ENCODE measurements around the gene C1orf21.
A peak's percentile ranks its signal among the peaks of the same experiment; 100 is the strongest.

C1orf21 gene

DNA sequence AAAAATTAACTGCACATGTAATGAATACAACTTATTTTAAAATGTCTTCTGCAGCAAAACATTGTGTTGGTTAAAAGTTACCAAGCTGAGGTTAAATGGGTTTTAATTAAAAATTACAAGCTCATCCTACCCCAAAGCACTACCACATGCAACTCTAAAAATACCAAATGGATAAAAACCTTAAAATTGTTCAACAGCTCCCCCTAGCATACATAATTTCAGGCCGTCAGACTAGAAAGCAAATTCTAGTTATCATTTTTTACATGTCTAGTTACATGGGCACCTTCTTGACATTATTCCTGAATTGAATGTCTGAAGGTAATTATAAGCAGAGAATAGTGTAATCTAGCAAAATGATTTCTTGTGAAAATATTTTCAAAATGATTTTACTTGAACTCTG lies 176.5 kb downstream of the C1orf21 start:
- DNase-seq = peak; percentile 52

DNA sequence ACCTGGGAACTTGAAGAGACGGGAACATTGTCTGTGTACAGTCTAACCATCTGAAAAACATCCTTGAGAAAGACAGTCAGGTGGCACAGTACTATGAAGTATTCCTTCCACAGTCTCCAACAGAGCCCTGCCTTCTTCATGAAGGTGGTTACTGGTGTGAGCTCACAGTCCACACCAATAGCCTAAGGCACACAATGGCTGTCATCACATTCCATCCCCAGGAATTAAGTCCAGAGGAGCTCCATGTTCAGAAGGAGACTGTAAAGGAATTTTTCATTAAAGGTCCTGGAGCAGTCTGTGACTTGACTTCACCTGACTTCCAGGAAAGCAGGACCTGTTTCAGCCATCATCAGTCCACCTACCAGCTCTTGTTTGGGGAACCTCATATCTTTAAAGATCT lies 180.2 kb downstream of the C1orf21 start:
- no peak for DNase-seq

DNA sequence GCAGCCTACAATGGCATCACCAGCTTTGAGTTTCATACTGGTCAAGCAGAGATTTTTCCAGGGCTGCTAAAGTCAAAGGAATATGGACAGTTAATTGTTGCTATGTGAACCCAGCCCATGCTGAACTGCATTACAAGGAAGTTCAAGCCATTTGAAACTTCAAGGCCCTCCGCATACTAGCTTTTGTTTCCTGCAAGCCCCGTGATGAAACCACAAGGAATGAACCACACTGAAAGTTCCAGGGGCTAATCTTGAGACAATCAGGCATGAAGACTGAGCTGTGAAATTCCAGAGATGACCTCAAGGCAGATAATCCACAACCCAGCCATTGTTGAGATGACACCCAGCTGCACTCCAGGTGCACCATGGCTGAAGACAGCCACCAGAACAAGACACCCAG lies 180.8 kb downstream of the C1orf21 start:
- DNase-seq = peak; percentile 11

DNA sequence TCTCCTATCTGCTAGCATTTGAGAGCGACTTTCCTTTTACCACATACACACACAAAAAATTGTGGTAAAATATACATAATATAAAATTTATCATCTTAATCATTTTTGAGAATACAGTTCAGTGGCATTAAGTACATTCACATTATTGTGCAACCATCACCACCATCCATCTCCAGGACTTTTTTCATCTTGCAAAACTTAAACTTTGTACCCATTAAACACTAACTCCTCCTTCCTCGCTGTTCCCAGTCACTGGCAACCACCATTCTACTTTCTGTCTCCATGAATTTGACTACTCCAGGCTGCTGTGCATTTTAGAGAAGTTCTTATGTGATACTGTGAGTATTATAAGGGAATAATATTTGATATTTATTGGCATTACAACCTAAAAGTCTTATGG lies 181.3 kb downstream of the C1orf21 start:
- no peak for DNase-seq

DNA sequence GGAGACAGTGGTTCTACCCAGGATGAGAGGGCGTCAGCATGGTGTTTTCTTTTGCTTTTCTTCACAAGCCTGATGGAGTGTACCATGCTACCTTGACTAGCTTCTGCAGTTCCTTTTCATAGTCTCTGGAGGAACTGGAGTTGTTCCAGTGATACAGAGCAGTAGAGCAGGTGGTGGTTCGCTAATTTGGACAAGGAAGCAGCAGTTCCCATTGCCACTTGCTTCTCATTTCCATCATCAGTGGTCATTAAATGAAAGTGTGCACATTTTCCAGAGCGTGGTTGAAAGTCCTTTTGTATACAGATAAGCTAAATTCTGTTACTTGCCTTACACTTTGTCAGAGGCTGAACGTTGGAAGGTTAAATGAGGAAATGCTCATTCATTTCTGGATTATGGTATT lies 182.3 kb downstream of the C1orf21 start:
- DNase-seq = no peak

DNA sequence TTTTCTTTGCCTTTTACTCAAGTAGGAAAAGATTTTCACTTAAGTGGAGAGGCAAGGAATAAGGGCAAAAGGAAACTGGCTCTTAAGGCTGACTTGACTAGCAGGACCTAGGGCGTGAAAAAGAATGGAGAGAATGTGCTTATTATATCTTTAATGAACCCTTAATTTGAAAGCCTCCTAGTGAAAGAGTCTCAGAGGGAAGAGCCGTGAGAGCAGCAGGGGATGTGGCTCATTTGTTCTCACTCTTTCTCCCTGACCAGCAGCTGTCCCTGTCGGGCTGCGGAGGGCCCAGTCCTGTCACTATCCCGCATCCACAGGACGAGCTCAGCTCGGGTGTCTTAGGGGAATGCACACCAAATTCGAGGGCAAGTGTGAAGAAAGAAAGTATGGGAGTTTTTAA lies 187.8 kb downstream of the C1orf21 start:
- DNase-seq = no peak

DNA sequence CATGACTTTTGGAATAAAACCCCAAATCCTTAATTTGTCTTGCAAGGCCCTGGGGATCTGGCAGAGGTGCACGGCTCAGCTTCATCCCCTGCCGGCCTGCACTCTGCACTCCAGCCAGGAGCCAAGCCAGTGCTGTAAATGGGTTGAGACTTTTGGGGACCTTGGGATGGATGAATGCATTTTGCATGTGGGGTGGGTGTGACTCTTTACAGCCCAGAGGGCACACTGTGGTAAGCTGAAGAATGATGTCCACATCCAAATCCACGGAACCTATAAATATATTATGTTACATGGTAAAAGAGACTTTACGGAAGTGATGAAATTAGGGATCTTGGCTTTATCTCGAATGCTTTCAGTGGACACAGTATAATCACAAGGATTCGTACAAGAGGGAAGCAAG lies 190.0 kb downstream of the C1orf21 start:
- no peak for DNase-seq

DNA sequence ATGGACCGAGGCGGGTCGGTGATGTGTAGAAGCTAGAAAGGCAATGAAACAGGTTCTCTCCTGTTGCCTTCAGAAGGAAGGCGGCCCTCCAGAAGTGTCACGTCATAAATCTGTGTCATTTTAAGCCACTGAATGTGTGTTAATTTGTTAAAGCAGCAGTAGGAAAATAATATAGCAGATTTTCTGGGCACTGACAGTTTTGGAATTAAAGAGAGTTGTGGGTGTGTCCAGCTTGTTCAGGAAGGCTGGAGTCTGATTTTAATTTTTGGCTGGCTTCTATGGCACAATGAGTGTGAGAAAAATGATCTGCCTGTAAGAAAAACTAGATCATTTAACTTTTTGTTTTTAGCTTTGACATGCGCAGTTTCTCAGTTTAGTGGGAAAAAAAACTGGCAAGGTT lies 190.5 kb downstream of the C1orf21 start:
- DNase-seq = no peak

DNA sequence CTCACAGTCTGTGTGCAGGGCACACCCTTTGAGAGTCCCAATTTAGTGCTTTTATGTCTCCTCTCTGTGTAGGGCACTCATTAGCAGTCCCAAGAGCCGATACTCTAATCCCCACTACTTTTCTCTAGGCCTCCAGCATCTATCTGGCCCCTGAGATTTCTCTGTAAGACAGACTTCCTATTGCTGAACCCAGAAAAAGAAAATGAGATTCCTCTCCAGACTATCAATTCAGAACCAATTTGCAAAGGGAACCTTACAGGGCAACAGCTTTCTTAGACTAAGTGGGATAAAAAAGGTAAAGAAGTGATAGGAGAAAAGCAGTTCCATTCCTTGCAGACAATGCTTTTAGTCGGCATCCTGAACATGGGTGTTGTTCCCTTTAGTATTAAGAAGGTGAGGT lies 195.6 kb downstream of the C1orf21 start:
- no peak for DNase-seq

DNA sequence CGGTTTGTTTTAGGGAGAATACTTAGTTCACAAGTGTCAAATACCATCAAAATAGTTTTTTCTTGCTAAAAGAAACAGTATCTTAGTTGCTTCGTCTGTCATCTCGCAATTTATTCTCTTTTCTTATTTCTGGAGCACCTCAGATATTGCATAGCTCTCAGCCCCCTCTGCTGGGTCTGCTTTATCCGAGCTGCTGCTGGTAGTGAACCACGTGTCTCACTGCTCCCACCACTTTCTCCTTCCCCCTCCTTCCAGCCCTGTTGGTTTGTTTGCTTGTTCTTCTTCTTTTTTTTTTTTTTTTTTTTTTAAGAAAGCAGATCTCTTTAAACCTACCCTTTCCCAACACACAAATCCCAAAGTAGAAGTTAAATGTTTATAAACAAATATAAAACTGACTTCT lies 197.0 kb downstream of the C1orf21 start:
- peak; percentile 19 for DNase-seq

DNA sequence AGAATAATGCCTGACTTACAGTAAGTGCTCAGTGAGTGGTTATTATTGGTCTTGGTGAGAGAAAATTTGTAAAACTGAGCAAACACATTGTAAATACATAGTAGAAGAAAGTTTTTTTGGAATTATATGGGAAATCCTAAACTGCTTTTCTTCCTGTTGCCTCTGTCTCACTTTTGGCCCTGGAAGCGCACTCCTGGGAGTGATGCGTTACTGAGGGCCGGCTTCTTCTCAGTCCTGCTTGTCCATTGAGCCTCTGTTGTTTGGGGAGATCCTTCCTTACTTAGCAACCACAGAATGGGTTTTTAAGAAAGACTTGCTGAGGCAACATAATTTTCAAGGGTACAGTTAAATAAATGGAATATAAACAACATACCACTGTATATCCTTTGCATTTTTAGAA lies 201.9 kb downstream of the C1orf21 start:
- DNase-seq = no peak

DNA sequence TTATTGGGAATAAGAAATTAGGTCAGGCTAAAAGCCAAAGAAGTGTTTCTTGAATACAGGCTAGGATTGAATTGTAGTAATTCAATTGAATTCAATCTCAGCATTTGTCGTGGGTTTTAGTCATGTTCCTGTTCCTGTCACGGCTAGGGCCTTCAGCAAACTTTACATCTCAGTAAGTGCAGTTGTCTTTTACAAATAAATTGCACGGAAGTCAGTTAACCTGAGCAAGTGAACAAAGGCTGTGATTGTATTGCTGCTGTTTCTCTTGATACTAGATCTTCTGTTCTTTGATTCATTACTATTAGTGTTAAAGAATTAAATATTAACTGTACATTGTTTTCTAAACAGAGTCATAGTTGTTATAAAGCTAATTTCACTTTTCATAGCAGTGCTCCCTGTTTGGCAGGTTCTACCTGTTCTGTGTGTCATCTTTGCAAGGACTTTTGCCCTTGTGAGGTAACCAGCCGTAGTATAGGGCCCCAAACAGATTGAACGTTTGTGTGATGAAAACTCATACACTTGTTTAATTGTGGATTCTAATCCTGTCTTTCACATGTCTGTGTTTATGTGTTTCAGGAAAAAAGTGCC lies 203.4 kb downstream of the C1orf21 start:
- no peak for DNase-seq

DNA sequence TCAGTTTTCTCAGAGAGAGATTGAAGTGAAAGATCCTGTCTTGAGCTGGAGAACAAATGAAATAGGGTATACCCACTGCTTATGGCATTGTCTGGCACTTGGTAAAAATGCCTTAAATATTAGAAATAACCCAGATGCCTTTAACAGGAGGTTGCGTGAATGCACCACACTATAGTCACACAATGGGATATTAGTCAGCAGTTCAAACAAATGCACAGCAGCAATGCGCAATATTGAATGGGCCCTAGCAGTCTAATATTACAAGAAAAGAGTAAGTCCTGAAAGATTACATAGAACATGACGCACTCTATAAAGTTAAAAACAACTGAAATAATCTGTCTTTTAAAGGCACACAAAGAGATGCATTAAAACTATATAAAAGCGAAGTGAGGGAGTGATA lies 206.8 kb downstream of the C1orf21 start:
- DNase-seq = no peak

DNA sequence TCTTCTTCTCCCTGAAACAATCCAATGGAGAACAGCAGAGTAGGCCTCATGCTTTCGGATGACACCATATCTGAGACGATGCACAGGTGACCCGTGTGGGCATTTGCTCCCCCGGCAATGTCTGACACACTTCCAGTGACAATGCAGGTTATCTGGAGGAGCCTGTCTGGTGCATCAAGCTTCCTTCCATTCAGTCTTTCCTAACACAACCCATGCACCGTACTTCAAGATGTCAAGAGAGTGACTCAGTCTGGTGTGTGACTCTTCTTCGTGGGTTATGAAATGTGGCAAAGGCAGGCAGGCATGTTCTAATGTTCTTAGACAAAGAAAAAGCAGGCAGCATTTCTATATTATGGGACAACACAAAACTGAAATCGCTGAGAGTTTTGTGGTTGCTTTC lies 208.8 kb downstream of the C1orf21 start:
- DNase-seq = no peak

DNA sequence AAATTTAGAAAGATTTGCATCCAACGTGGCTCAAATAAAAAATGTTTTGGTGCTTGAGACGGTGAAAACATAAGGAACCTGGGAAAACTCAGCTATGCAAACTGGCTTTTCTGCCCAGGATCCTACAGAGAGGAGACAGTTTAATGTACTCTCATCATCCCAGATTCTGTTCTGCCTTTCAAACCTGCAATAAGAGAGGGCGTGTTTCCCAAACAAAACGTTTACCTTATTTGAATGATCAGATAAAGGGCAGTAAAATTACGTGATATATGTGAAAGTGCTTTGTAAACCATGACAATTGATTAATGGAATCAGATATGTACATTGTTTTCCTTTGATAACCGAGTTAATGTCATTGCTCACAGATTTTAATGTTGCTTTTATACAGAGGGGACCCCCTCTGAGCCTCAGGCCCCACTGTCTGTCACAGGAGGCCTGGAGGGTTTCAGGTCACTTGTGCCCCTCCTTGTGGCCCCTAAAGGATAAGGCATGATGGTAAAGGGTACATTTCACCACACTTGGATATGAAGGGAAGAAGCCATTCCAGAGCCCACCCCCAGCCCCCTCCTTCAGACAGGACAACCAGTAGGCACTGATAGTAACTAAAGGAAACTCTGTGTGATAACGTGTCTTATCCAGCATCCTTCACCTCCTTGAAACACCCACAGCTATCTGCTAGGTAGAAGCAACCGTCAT lies 210.3 kb downstream of the C1orf21 start:
- DNase-seq = peak; percentile 10

DNA sequence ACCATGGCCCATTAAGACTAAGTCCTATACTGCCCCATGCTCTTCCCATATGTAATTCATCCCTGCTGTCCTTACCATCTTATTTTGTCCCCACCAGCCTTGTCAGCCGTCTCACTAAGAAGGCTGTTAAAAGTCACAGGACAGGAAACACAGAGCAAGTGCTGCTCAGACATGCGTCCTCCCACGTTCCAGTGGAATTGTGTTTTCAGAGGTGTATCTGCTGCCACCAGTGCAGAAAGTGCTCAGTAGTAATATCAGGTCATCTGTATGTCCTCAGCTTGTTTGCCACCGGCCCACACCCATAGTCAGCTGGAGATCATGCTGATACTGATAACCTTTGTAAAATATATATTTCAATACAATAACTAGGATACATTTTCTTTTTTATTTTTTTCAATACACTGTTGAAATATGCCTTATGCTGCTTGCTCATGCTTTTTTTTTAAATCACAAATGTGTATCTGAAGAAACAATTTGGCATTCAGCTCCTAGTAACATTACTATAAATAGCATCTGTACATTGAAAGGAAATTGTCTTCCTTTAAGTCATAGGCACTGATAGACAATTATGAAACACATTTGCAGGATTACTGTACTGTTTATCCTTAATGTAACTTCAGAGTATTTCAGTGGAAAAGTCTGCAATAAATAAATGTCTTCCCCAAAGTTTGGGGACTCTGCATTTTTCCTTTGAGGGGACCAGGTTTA lies 211.0 kb downstream of the C1orf21 start:
- peak; percentile 35 for DNase-seq

DNA sequence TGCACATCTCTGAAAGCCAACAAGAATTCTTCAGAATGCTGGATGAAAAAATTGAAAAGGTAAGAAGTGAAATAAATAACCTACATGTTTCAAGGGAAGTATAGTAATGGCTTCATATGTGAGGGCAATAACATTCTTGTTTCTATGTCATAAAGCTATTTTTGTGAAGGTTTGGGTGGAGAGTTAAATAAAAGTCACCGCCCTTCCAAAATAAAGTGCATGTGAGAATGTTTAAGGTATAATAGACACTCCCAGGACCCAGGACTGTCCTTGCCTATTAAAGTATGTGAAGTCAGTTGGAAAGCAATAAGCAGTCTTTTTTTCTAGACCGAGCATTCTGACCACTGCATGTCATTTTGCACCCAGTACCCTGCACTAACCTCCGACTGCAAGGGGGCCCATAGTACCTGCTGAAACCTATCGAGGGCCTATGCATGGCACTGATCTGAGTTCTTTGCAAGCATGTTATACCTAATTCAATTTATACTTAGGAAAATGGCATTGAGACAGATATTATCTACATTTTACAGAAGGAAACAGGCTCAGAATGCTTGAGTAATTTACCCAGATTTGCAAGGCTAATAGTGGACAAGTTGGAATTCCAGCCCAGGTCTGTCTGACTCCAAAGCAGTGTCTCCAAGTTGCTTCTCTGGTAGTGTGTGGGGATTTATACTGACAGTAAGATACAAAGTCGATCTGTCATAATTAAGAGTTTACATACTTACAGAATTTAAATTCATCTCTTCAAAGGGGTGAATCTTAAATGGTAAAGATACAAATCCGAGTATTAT lies 211.8 kb downstream of the C1orf21 start:
- no peak for DNase-seq

DNA sequence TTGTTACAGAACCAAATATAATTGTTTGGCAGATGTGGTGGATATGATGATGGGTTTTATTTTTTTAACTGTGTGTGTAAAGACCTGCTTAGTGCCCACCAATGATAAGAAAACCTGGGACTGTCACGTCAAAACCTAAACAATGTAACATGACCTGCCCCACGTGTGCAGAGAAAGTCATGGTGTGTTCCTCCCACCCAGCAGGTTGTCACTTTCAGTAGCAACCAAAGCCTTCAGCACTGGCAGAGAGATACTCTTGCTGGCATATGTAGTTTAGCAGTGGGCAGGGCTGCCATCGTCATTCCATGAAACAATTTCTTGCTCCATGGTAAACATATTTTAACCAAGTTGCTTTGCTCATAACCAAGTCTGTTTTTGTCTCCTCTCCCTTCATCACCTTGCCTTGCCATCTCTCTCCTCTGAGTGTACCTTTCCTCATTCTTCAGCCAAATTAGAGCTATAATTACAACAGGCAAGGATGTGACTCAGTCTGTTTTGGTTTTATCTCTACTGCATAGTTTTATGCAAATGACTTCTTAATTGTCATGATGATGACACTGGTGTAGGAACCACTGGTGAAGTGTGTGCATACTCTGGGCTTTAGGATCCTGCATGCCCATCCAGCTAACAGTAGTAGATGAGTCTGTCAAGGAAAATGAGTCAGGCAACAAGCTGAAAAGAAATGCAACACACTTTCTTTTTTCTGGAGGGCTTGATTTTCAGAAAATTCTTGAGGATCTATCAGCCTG lies 217.5 kb downstream of the C1orf21 start:
- no peak for DNase-seq

DNA sequence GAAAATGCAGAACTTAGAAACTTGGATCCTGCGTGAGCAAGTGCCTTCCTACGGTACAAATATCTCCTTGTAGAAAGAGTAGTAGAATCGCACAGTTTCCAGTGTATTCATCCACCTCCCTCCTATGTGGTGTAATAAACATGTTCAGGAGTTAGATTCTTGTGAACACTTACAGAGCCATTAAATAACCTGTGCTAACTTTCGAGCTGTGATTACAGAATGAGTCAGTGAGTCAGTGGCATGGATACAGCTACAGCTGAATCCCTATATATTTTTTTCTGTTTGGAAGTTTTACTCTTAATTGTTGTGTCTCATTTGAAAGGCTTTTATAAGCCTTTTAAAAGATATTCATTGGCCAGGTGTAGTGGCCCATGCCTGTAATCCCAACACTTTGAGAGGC lies 219.1 kb downstream of the C1orf21 start:
- DNase-seq = no peak

DNA sequence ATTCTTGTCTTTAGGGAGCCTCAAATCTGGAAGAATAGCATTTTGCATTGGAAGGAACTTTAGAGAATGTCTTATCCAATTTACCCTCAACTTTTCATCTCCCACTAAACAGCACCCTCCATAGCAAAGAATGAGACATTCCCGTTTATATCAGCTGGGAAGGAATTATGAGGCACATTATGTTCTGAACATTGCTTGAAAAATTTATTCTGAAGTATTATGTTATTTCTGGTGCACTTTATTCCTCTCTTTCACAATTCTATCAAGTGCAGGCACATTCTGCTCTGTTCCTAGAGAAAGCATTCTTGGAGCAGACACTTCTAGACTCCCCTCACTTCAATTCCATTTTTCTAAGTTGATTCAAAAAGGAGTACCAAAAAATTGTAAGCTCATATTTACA lies 220.0 kb downstream of the C1orf21 start:
- no peak for DNase-seq

DNA sequence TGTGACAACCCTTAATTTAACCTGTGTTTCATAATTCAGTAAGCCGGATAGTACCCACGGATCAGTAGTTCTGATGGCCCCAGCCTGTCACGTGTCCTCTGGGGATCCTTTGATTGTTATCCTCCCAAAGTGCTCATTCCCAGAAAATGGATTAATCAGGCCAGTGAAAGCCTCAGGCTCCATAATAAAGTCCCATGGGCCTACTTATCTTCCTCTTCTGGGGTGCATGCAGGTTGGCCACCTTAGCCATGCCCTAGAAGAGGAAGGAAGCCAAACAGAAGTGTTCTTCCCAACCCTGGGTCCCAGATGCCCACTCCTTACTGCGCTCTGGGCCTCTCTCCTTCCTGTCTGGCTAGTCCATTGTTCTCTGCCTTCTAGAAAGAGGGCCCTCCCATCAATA lies 221.8 kb downstream of the C1orf21 start:
- no peak for DNase-seq

DNA sequence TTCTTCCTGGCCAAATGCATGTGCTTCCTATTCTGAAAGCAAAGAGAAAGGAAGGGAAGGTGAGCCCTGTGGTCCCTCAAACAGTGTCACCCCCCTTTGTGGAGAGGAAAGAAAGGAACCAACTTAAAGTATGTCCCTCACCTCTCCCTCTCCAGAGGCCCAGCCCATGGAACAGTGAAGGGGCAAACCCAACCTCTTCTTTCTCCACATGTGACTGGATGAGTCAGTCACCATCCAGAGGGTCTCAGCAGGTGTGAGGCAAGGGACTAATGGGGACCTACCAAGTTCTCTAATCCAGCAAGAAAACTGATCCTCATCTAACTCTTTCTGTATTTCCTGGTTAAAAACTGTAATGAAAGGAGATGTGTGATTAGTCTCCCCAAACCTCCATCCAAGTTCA lies 222.2 kb downstream of the C1orf21 start:
- DNase-seq = no peak

Data from hematopoietic multipotent progenitor cell treated with erythropoietin and hydrocortisone succinate and interleukin-3 and kit ligand, for 6 days (in vitro differentiated cells).